Astrocyte (in vitro differentiated cells and primary cell): ENCODE data around the gene CRYBG3.

Experiments used
- CTCF ChIP-seq: IDR thresholded peaks from 2 replicates; pipeline ENCODE4 v1.5.1; 2011; ENCODE audit warnings: low read depth, mild to moderate bottlenecking, inconsistent platforms, low read length, moderate library complexity; ENCODE audit not compliant: insufficient read depth
- EZH2 ChIP-seq: IDR thresholded peaks from 2 replicates; pipeline ENCODE4 v1.6.1; 2012; ENCODE audit warnings: mild to moderate bottlenecking, low read length, inconsistent platforms; ENCODE audit not compliant: insufficient read depth

- TF ChIP-seq EZH2 (no peak), CTCF (no peak)
These were observed 138.7 kb downstream of the CRYBG3 start for GRCh38 chr3:97960551-97960950.
